HEK293 (cell line): ENCODE data around the gene ENTREP3.

Experiments used
- IKZF3 ChIP-seq: fragments of 450-650 bp; IDR thresholded peaks from 2 replicates; pipeline ENCODE4 v1.5.0; 2018; ENCODE audit warnings: missing biosample characterization, mild to moderate bottlenecking, missing genetic modification characterization, moderate library complexity
- KLF17 ChIP-seq: fragments of 450-650 bp; formaldehyde crosslinking; IDR thresholded peaks from 2 replicates; pipeline ENCODE4 v1.5.1; 2016; ENCODE audit warnings: missing biosample characterization, missing genetic modification characterization
- OSR2 ChIP-seq: fragments of 450-650 bp; formaldehyde crosslinking; IDR thresholded peaks from 2 replicates; pipeline ENCODE4 v1.5.1; 2016; ENCODE audit warnings: missing biosample characterization, missing genetic modification characterization
- PRDM4 ChIP-seq: fragments of 450-650 bp; formaldehyde crosslinking; IDR thresholded peaks from 2 replicates; pipeline ENCODE4 v1.5.1; 2017; ENCODE audit warnings: missing biosample characterization, missing genetic modification characterization
- SALL2 ChIP-seq: fragments of 450-650 bp; formaldehyde crosslinking; IDR thresholded peaks from 2 replicates; pipeline ENCODE4 v1.5.0; 2017; ENCODE audit warnings: missing biosample characterization, mild to moderate bottlenecking, missing genetic modification characterization, borderline replicate concordance
- SP3 ChIP-seq: fragments of 450-650 bp; formaldehyde crosslinking; IDR thresholded peaks from 2 replicates; pipeline ENCODE4 v1.5.1; 2016; ENCODE audit warnings: missing biosample characterization, missing genetic modification characterization
- TRIM28 ChIP-seq: IDR thresholded peaks from 2 replicates; pipeline ENCODE4 v1.6.1; 2011; ENCODE audit warnings: low read length, control low read depth, borderline replicate concordance
- TSHZ1 ChIP-seq: fragments of 450-650 bp; formaldehyde crosslinking; IDR thresholded peaks from 2 replicates; pipeline ENCODE4 v1.5.1; 2016; ENCODE audit warnings: missing biosample characterization, missing genetic modification characterization, borderline replicate concordance
- ZBTB11 ChIP-seq: fragments of 450-650 bp; formaldehyde crosslinking; conservative IDR thresholded peaks from 2 replicates; pipeline ENCODE4 v1.5.1; 2016; ENCODE audit warnings: low read depth, missing biosample characterization, missing genetic modification characterization
- ZBTB20 ChIP-seq: fragments of 450-650 bp; formaldehyde crosslinking; IDR thresholded peaks from 2 replicates; pipeline ENCODE4 v1.5.1; 2016; ENCODE audit warnings: missing biosample characterization, missing genetic modification characterization
- ZEB2 ChIP-seq: fragments of 450-650 bp; formaldehyde crosslinking; IDR thresholded peaks from 2 replicates; pipeline ENCODE4 v1.5.1; 2016; ENCODE audit warnings: missing biosample characterization, missing genetic modification characterization
- ZFP37 ChIP-seq: fragments of 450-650 bp; formaldehyde crosslinking; IDR thresholded peaks from 2 replicates; pipeline ENCODE4 v1.5.1; 2016; ENCODE audit warnings: missing biosample characterization, missing genetic modification characterization
- ZNF157 ChIP-seq: fragments of 450-650 bp; formaldehyde crosslinking; IDR thresholded peaks from 2 replicates; pipeline ENCODE4 v1.5.1; 2016; ENCODE audit warnings: missing biosample characterization, missing genetic modification characterization
- ZNF324 ChIP-seq: fragments of 450-650 bp; formaldehyde crosslinking; IDR thresholded peaks from 2 replicates; pipeline ENCODE4 v1.5.1; 2016; ENCODE audit warnings: missing biosample characterization, missing genetic modification characterization
- ZNF341 ChIP-seq: fragments of 450-650 bp; formaldehyde crosslinking; IDR thresholded peaks from 2 replicates; pipeline ENCODE4; 2016; ENCODE audit warnings: low read depth, missing biosample characterization, missing genetic modification characterization
- ZNF449 ChIP-seq: fragments of 450-650 bp; formaldehyde crosslinking; IDR thresholded peaks from 2 replicates; pipeline ENCODE4 v1.5.1; 2017; ENCODE audit warnings: missing biosample characterization, mild to moderate bottlenecking, missing genetic modification characterization, moderate library complexity
- ZNF610 ChIP-seq: fragments of 450-650 bp; formaldehyde crosslinking; IDR thresholded peaks from 2 replicates; pipeline ENCODE4 v1.5.1; 2016; ENCODE audit warnings: missing biosample characterization, missing genetic modification characterization, borderline replicate concordance
- ZNF629 ChIP-seq: fragments of 450-650 bp; formaldehyde crosslinking; IDR thresholded peaks from 2 replicates; pipeline ENCODE4 v1.5.1; 2017; ENCODE audit warnings: missing biosample characterization, missing genetic modification characterization
- ZNF645 ChIP-seq: fragments of 450-650 bp; formaldehyde crosslinking; IDR thresholded peaks from 2 replicates; pipeline ENCODE4; 2016; ENCODE audit warnings: missing biosample characterization, missing genetic modification characterization
- ZNF747 ChIP-seq: fragments of 450-650 bp; formaldehyde crosslinking; IDR thresholded peaks from 2 replicates; pipeline ENCODE4 v1.5.1; 2016; ENCODE audit warnings: missing biosample characterization, missing genetic modification characterization
- ZNF791 ChIP-seq: fragments of 450-650 bp; formaldehyde crosslinking; IDR thresholded peaks from 2 replicates; pipeline ENCODE4 v1.5.1; 2016; ENCODE audit warnings: missing biosample characterization, missing genetic modification characterization
- ZNF837 ChIP-seq: fragments of 450-650 bp; formaldehyde crosslinking; IDR thresholded peaks from 2 replicates; pipeline ENCODE4 v1.5.1; 2016; ENCODE audit warnings: missing biosample characterization, missing genetic modification characterization
- ZSCAN5A ChIP-seq: fragments of 450-650 bp; formaldehyde crosslinking; IDR thresholded peaks from 2 replicates; pipeline ENCODE4 v1.5.1; 2016; ENCODE audit warnings: missing biosample characterization, missing genetic modification characterization
- ZXDB ChIP-seq: fragments of 450-650 bp; formaldehyde crosslinking; IDR thresholded peaks from 2 replicates; pipeline ENCODE4 v1.5.1; 2016; ENCODE audit warnings: missing biosample characterization, missing genetic modification characterization

ENTREP3 gene

GRCh38 chr1:155261852-155262673, 6.8 kb upstream of the ENTREP3 start, which contains the start of gene SCAMP3 (continued):
- TF ChIP-seq SALL2 (tag by site-specific recombination) (no peak), IKZF3 (tag by site-specific recombination) (peak; percentile 9; the same call in 1 of the 2 replicates), ZNF610 (peak; percentile 28), KLF17 (tag by site-specific recombination) (peak; percentile 36; the same call in 1 of the 2 replicates), ZBTB11 (tag by site-specific recombination) (peak; percentile 80), OSR2 (tag by site-specific recombination) (peak; percentile 97), ZEB2 (peak; percentile 80), ZNF629 (peak; percentile 70), ZNF449 (tag by site-specific recombination) (0 out of 2 replicates have a peak, but pooled peaks have one; percentile 45), ZXDB (tag by site-specific recombination) (peak; percentile 92), ZSCAN5A (tag by site-specific recombination) (peak; percentile 28; the same call in 1 of the 2 replicates), TRIM28 (peak; percentile 60; the same call in 1 of the 2 replicates), ZNF341 (tag by site-specific recombination) (peak; percentile 74), ZNF747 (tag by site-specific recombination) (no peak), ZNF324 (0 out of 2 replicates have a peak, but pooled peaks have one; percentile 19), ZNF837 (tag by site-specific recombination) (0 out of 2 replicates have a peak, but pooled peaks have one; percentile 26), TSHZ1 (tag by site-specific recombination) (no peak), ZFP37 (tag by site-specific recombination) (peak; percentile 62; the same call in 1 of the 2 replicates), ZNF645 (tag by site-specific recombination) (no peak), SP3 (tag by site-specific recombination) (peak; percentile 86), ZNF157 (no peak), PRDM4 (no peak), ZBTB20 (tag by site-specific recombination) (peak; percentile 65; the same call in 1 of the 2 replicates), ZNF791 (tag by site-specific recombination) (no peak)
